ENCODE measurements around the gene CASP3. TPM values are rescaled to one million over a fixed set of nuclear protein-coding genes. Genes with fewer than 3 reads are reported as not detected.
"Not testable (repeated sequence)": the region's sequence is repeated elsewhere in the genome, so short reads cannot be mapped to it uniquely, and the experiment has no call there.

The CASP3 gene
- total and polyA plus RNA-seq, 4 donors = 37.5 to 62.1 (median 47.6) TPM

- H3K36me3 ChIP-seq (ENCODE audit: control insufficient read depth, insufficient read depth, low read length) = peaks cover 26% of the 10 kb centered on the region
- WGBS (ENCODE audit: insufficient coverage) = 95% methylated on average over 7 of the region's 9 CpGs
- H3K4me1 ChIP-seq (ENCODE audit: control insufficient read depth, insufficient read depth, low read length) = peaks cover 6% of the 10 kb centered on the region
- no peak for DNase-seq (ENCODE audit: low read depth in 4 of 6, low spot score in 6 of 6)
- no peaks in the 10 kb centered on the region for H3K9me3 ChIP-seq (ENCODE audit: control insufficient read depth, insufficient read depth, low read length)
- H3K27ac ChIP-seq (ENCODE audit: low read depth, low read length) = no peak overlapping the region
- no peak overlapping the region for H3K4me3 ChIP-seq (ENCODE audit: low read depth, low read length)
- no peaks in the 10 kb centered on the region for H3K27me3 ChIP-seq (ENCODE audit: control insufficient read depth, insufficient read depth, low read length)
These were observed 19.4 kb upstream of the CASP3 start for GRCh38 chr4:184668511-184669114.

DNA sequence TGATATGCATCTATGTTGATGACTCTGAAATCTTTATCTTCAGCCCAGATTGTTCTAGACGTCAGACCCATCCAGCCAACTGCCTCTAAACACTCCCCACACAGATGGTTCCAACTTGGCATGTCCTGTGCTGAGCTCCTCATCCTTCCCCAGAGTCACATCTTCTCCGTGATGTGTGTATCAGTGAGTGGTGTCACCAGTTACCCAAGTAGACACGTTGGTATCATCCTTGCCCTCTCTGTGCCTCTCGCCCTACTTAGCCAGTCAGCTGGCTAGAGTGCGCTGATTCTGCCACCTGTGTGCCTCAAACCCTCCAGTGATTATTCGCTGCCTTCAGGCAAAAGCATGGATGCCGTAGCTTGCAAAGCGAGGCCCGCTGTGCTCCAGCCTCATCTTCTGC lies 18.8 kb upstream of the CASP3 start:
- Histone ChIP-seq H3K9me3 (ENCODE audit: control insufficient read depth, insufficient read depth, low read length) (no peaks in the 10 kb centered on the region), H3K36me3 (ENCODE audit: control insufficient read depth, insufficient read depth, low read length) (peaks cover 24% of the 10 kb centered on the region), H3K4me3 (ENCODE audit: low read depth, low read length) (no peak overlapping the region), H3K27ac (ENCODE audit: low read depth, low read length) (no peak overlapping the region), H3K4me1 (ENCODE audit: control insufficient read depth, insufficient read depth, low read length) (peaks cover 6% of the 10 kb centered on the region), H3K27me3 (ENCODE audit: control insufficient read depth, insufficient read depth, low read length) (no peaks in the 10 kb centered on the region)
- no peak for DNase-seq (ENCODE audit: low read depth in 4 of 6, low spot score in 6 of 6)
- 96% methylated on average over 8 of the region's 9 CpGs for WGBS (ENCODE audit: insufficient coverage)

- 94% methylated on average over 6 of the region's 6 CpGs for whole genome bisulfite sequencing (ENCODE audit: insufficient coverage)
- no peak for DNase-seq (ENCODE audit: low read depth in 4 of 6, low spot score in 6 of 6)
- Histone ChIP-seq H3K9me3 (ENCODE audit: control insufficient read depth, insufficient read depth, low read length) (no peaks in the 10 kb centered on the region), H3K4me1 (ENCODE audit: control insufficient read depth, insufficient read depth, low read length) (peaks cover 6% of the 10 kb centered on the region), H3K4me3 (ENCODE audit: low read depth, low read length) (no peak overlapping the region), H3K27ac (ENCODE audit: low read depth, low read length) (no peak overlapping the region), H3K36me3 (ENCODE audit: control insufficient read depth, insufficient read depth, low read length) (peaks cover 17% of the 10 kb centered on the region), H3K27me3 (ENCODE audit: control insufficient read depth, insufficient read depth, low read length) (no peaks in the 10 kb centered on the region)
These were observed 17.4 kb upstream of the CASP3 start for GRCh38 chr4:184666670-184667069.

- H3K27me3 ChIP-seq (ENCODE audit: control insufficient read depth, insufficient read depth, low read length) = no peaks in the 10 kb centered on the region
- 100% methylated on average over 1 of the region's 6 CpGs for WGBS (ENCODE audit: insufficient coverage)
- H3K9me3 ChIP-seq (ENCODE audit: control insufficient read depth, insufficient read depth, low read length) = no peaks in the 10 kb centered on the region
- no peak overlapping the region for H3K27ac ChIP-seq (ENCODE audit: low read depth, low read length)
- peaks cover 18% of the 10 kb centered on the region for H3K36me3 ChIP-seq (ENCODE audit: control insufficient read depth, insufficient read depth, low read length)
- no peak overlapping the region for H3K4me3 ChIP-seq (ENCODE audit: low read depth, low read length)
- DNase-seq (ENCODE audit: low read depth in 4 of 6, low spot score in 6 of 6) = peak in 1 of 6 donors; percentile 46
- peaks cover 6% of the 10 kb centered on the region for H3K4me1 ChIP-seq (ENCODE audit: control insufficient read depth, insufficient read depth, low read length)
These were observed 15.4 kb upstream of the CASP3 start for GRCh38 chr4:184664445-184665210.

- no peaks in the 10 kb centered on the region for H3K4me1 ChIP-seq (ENCODE audit: control insufficient read depth, insufficient read depth, low read length)
- H3K36me3 ChIP-seq (ENCODE audit: control insufficient read depth, insufficient read depth, low read length) = peaks cover 9% of the 10 kb centered on the region
- H3K27me3 ChIP-seq (ENCODE audit: control insufficient read depth, insufficient read depth, low read length) = no peaks in the 10 kb centered on the region
- H3K9me3 ChIP-seq (ENCODE audit: control insufficient read depth, insufficient read depth, low read length) = no peaks in the 10 kb centered on the region
- no peak overlapping the region for H3K4me3 ChIP-seq (ENCODE audit: low read depth, low read length)
- DNase-seq (ENCODE audit: low read depth in 4 of 6, low spot score in 6 of 6) = no peak
- WGBS (ENCODE audit: insufficient coverage) = no CpG with 5 or more reads among the region's 1 CpG
- no peak overlapping the region for H3K27ac ChIP-seq (ENCODE audit: low read depth, low read length)
These were observed 13.0 kb upstream of the CASP3 start for GRCh38 chr4:184662236-184662635.

DNA sequence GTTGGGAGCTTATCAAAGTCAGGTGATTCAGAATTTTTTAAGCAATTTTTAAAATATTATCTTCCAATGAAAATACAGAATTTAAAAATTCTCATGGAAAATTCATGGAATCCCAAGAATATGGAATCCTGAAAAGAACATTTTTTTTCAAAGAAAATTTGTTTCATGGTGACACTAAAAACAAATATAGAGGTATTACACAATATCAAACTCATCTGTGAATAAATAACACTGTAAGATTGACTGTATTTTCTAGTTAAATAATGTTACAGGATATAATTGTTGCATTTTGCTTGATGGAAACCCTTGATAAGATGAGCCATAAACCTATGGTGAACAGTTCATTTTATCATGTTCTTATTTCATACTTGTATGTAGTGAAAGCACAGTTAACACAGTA lies 11.7 kb upstream of the CASP3 start:
- H3K27ac ChIP-seq (ENCODE audit: low read depth, low read length) = no peak overlapping the region
- DNase-seq (ENCODE audit: low read depth in 4 of 6, low spot score in 6 of 6) = no peak
- peaks cover 7% of the 10 kb centered on the region for H3K36me3 ChIP-seq (ENCODE audit: control insufficient read depth, insufficient read depth, low read length)
- H3K4me3 ChIP-seq (ENCODE audit: low read depth, low read length) = no peak overlapping the region
- H3K9me3 ChIP-seq (ENCODE audit: control insufficient read depth, insufficient read depth, low read length) = no peaks in the 10 kb centered on the region
- H3K4me1 ChIP-seq (ENCODE audit: control insufficient read depth, insufficient read depth, low read length) = no peaks in the 10 kb centered on the region
- H3K27me3 ChIP-seq (ENCODE audit: control insufficient read depth, insufficient read depth, low read length) = no peaks in the 10 kb centered on the region

DNA sequence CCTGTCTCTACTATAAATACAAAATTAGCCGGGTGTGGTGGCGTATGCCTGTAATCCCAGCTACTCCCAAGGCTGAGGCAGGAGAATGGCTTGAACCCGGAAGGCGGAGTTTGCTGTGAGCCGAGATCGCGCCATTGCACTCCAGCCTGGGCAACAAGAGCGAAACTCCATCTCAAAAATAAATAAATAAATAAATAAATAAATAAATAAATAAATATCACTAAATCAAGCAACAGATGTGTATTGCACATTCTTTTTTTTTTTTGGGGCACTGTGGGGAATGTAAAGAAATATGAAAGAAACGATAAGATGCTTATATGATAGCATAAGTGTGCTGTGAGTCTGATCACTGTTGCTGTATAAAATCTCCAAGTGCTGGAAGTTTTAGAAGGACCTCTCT lies 8.6 kb upstream of the CASP3 start:
- H3K9me3 ChIP-seq (ENCODE audit: control insufficient read depth, insufficient read depth, low read length); DNase-seq (ENCODE audit: low read depth in 4 of 6, low spot score in 6 of 6); H3K27me3 ChIP-seq (ENCODE audit: control insufficient read depth, insufficient read depth, low read length); H3K36me3 ChIP-seq (ENCODE audit: control insufficient read depth, insufficient read depth, low read length); H3K4me1 ChIP-seq (ENCODE audit: control insufficient read depth, insufficient read depth, low read length); H3K27ac ChIP-seq (ENCODE audit: low read depth, low read length); H3K4me3 ChIP-seq (ENCODE audit: low read depth, low read length): not testable (repeated sequence)
- WGBS (ENCODE audit: insufficient coverage) = no CpG with 5 or more reads among the region's 9 CpGs

DNA sequence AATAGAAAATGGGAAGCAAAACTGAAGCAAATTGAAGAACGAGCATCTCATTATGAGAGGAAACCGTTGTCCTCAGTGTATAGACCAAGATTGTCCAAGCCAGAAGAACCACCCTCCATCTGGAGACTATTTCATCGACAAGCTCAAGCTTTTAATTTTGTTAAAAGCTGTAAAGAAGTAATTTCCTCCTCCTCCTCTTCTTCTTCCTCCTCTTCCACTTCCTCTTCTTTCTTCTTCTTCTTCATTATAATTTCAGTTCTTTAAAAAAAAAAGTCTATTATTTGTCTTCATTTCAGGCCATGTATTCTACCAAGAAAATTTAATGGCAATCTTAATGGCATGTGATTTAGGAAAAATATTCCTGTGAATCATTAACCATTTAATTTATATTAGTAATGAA lies 7.9 kb upstream of the CASP3 start:
- peaks cover 7% of the 10 kb centered on the region for H3K36me3 ChIP-seq (ENCODE audit: control insufficient read depth, insufficient read depth, low read length)
- H3K4me1 ChIP-seq (ENCODE audit: control insufficient read depth, insufficient read depth, low read length) = no peaks in the 10 kb centered on the region
- WGBS (ENCODE audit: insufficient coverage) = no CpG with 5 or more reads among the region's 3 CpGs
- H3K9me3 ChIP-seq (ENCODE audit: control insufficient read depth, insufficient read depth, low read length) = no peaks in the 10 kb centered on the region
- no peak overlapping the region for H3K4me3 ChIP-seq (ENCODE audit: low read depth, low read length)
- H3K27me3 ChIP-seq (ENCODE audit: control insufficient read depth, insufficient read depth, low read length) = no peaks in the 10 kb centered on the region
- no peak overlapping the region for H3K27ac ChIP-seq (ENCODE audit: low read depth, low read length)
- DNase-seq (ENCODE audit: low read depth in 4 of 6, low spot score in 6 of 6) = no peak

DNA sequence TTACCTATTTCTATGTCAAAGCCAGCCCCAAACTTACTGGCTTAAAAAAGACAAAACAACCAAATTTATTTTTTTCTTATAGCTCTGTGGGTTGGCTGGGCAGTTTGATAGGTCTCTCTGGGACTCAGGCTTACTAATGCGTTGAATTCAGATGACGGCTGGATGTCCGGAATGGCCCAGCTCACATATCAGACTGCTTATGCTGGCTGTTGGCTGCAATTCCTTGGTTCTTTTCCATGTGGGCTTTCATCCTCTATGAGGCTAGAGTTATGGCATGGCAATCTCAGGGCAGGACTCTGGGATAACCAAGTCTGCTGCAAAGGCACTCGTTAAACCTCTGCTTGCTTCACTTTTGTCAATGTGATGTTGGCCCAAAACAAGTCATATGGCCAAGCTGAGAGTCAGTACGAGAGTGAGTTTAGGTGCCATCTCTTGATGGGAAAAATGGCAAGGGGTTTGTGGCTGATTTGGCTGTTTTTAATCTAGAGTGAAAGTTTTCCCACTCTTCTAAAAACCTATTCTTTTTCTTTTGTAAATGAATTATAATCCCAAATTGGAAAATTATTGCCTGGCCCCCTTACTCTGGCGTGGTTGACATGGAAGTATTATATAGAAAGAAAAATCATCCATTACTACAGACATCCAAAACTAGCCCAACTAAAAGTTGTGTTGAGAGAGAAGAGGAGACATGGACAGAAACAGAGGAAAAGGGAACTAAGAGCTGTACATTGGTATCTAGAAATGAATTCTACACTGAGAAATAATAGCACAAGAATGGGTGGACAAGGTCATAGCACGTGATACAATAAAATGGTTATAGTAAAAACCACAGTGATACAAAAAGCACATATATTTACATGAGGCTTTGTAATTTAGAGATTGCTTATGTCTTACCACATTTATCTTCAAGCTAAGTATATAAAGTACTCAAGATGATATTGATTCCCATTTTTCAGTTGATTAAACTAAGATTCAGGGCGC lies 6.9 kb upstream of the CASP3 start:
- no peak for DNase-seq (ENCODE audit: low read depth in 4 of 6, low spot score in 6 of 6)
- H3K9me3 ChIP-seq (ENCODE audit: control insufficient read depth, insufficient read depth, low read length) = no peaks in the 10 kb centered on the region
- H3K27me3 ChIP-seq (ENCODE audit: control insufficient read depth, insufficient read depth, low read length) = no peaks in the 10 kb centered on the region
- H3K27ac ChIP-seq (ENCODE audit: low read depth, low read length) = no peak overlapping the region
- no peaks in the 10 kb centered on the region for H3K4me1 ChIP-seq (ENCODE audit: control insufficient read depth, insufficient read depth, low read length)
- H3K4me3 ChIP-seq (ENCODE audit: low read depth, low read length) = no peak overlapping the region
- H3K36me3 ChIP-seq (ENCODE audit: control insufficient read depth, insufficient read depth, low read length) = peaks cover 7% of the 10 kb centered on the region
- 74% methylated on average over 4 of the region's 8 CpGs for WGBS (ENCODE audit: insufficient coverage)

Measured in spinal cord (tissue), 10 donors.